AG04449 (cell line): ENCODE measurements around the gene KSR2.
A peak's percentile ranks its signal among the peaks of the same experiment; 100 is the strongest.

Experiments
- CTCF ChIA-PET: fragments of 350-600 bp; formaldehyde crosslinking; extraction: SDS; loops from one replicate; lab custom pipeline; 2021; ENCODE audit warnings: antibody characterized with exemption; lab: Yijun Ruan, JAX
- POLR2A ChIA-PET: fragments of 400-600, 350-600 bp; formaldehyde crosslinking; extraction: SDS; loops from one replicate; lab custom pipeline; 2020; ENCODE audit warnings: antibody characterized with exemption, inconsistent platforms; lab: Yijun Ruan, JAX
- DNase-seq: peaks from one replicate; pipeline ENCODE4 v3.0.0-alpha.2; 2010; ENCODE audit warnings: low read depth, low spot score
- H3K4me3 ChIP-seq: 2 replicates; pipeline ENCODE4 v1.5.1; 2011; ENCODE audit warnings: low read depth, mild to moderate bottlenecking, control low read depth, low read length
- TF ChIP-seq, protein P1 (sequence below): IDR thresholded peaks from one replicate; pipeline ENCODE4 v1.5.1; 2011; ENCODE audit warnings: mild to moderate bottlenecking, moderate library complexity, low read length, control low read depth, inconsistent platforms; ENCODE audit not compliant: insufficient read depth; ENCODE audit errors: missing control alignments

KSR2 gene

DNA sequence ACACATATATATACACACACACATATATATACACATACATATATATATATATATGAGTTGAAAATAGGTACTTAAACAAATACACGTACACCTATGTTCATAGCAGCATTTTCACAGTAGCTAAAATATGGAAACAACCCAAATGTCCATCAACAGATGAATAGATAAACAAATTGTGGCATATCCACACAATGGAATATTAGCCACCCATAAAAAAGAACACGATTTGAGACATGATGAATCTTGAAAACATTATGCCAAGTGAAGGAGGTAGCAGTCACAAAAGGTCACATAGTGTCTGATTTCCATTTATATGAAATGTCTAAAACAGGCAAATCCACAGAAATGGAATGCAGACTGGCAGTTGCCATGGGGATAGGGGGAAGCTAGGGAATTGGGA, 276.3 kb downstream of the KSR2 start:
- ChIA-PET CTCF (no interaction called here), POLR2A (no interaction called here)
- H3K4me3 ChIP-seq = no peak overlapping the region
- no peak for DNase-seq
- TF ChIP-seq, protein P1, sequence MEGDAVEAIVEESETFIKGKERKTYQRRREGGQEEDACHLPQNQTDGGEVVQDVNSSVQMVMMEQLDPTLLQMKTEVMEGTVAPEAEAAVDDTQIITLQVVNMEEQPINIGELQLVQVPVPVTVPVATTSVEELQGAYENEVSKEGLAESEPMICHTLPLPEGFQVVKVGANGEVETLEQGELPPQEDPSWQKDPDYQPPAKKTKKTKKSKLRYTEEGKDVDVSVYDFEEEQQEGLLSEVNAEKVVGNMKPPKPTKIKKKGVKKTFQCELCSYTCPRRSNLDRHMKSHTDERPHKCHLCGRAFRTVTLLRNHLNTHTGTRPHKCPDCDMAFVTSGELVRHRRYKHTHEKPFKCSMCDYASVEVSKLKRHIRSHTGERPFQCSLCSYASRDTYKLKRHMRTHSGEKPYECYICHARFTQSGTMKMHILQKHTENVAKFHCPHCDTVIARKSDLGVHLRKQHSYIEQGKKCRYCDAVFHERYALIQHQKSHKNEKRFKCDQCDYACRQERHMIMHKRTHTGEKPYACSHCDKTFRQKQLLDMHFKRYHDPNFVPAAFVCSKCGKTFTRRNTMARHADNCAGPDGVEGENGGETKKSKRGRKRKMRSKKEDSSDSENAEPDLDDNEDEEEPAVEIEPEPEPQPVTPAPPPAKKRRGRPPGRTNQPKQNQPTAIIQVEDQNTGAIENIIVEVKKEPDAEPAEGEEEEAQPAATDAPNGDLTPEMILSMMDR = no peak

DNA sequence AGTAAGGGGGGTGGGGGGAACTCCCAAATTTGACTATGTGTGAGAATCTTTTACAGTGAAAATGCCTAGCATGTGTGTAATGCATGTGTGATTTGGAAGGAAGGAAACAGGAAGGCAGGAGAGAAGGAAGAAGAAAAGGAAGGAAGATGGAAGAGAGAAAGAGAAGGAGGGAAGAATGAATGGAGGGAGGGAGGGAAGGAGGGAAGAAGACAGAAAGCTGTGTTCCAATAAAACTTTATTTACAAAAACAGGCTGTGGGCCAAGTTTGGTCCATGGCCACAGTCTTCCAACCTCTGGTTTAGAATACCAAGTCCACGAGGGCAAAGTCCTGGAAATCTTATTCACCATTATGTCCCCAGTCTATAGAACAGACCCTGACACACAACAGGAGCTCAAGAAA, 278.9 kb downstream of the KSR2 start:
- CTCF ChIA-PET = interaction anchor here (0.6 kb wide), 1 partner anchor 18 kb away, joined by 3 read pairs; no protein-coding TSS in a partner anchor
- no peak overlapping the region for H3K4me3 ChIP-seq
- DNase-seq = no peak
- POLR2A ChIA-PET = no interaction called here
- TF ChIP-seq, protein P1 = no peak

DNA sequence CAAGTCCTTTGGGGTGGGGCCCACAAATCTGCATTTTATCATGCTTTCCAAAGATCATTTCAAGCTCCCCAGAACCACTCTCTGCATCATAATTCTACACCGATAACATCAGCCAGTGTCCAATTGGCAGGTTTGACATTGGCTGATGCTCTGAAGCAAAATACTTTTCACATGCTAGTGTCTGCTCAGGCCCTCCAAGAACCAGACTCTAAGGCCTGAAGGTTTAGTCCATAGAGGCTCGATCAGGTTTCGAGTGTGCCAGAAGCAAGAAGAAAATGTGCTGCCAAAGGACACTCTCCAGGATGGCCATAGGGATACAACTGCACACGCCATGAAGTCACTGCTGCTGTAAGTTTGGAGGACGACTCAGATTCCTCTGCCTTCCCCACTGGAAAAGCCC, 280.3 kb downstream of the KSR2 start:
- CTCF ChIA-PET = interaction anchor here (0.7 kb wide), 1 partner anchor 16 kb away, joined by 3 read pairs; no protein-coding TSS in a partner anchor

DNA sequence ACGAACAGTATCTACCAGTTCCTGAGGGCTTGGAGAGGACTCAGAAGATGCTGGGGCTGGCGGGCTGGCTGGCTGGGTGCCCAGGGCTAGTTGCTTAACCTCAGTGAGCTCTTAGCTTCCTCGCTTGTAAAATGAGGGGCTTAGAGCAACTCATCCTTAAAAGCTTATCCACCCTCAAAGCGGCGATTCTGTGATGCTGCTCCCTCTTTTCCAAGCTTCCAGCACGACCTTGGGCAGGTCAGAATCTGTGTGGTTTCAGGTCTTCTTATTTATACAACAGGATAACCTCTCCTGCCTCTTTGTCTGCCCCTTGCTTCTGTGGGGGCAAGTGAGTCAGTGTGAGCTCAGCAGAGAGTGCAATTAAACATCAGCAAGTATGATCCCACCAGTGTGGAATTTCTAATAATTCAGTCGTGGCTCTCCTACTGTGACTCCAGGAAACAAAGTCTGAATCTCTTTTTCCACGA, 281.8 kb downstream of the KSR2 start:
- ChIA-PET POLR2A (interaction anchor here (0.6 to 0.7 kb wide), 2 partner anchors 47 to 144 kb away, joined by 4 read pairs; no protein-coding TSS in a partner anchor), CTCF (interaction anchor here (1.5 to 3.8 kb wide), 2 partner anchors 9 to 150 kb away, joined by 3 to 22 read pairs; no protein-coding TSS in a partner anchor)
- peak overlapping the region; percentile 37 for H3K4me3 ChIP-seq
- DNase-seq = peak; percentile 52
- TF ChIP-seq, protein P1 = no peak

More for the DNA sequence above, 280.3 kb downstream of the KSR2 start:
- no peak for DNase-seq
- H3K4me3 ChIP-seq = no peak overlapping the region
- POLR2A ChIA-PET = no interaction called here
- TF ChIP-seq, protein P1 = no peak

DNA sequence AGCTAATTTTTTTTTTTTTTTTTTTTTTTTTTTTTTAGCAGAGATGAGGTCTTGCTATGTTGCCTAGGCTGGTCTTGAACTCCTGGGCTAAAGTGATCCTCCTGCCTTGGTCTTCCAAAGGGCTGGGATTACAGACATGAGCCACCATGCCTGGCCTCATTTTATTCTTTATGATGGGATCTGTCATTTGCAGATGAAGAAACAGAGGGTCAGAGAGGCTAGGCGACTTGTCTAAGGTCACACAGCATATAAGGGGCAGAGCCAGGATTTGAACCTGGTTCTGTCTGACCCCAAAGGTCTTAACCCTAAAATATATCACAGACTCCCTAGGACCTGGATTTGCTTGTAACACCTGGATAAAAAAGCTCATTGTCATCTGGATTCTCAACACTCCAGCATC, 282.6 kb downstream of the KSR2 start:
- ChIA-PET CTCF (interaction anchor here (1.1 to 3.8 kb wide), 5 partner anchors 10 to 151 kb away, joined by 3 to 22 read pairs (median 3); no protein-coding TSS in a partner anchor), POLR2A (interaction anchor here (0.7 to 1.5 kb wide), 3 partner anchors 10 to 145 kb away, joined by 3 to 4 read pairs (median 4); no protein-coding TSS in a partner anchor)
- DNase-seq = no peak
- TF ChIP-seq, protein P1 = no peak
- H3K4me3 ChIP-seq = no peak overlapping the region; the same call in 1 of the 2 replicates

DNA sequence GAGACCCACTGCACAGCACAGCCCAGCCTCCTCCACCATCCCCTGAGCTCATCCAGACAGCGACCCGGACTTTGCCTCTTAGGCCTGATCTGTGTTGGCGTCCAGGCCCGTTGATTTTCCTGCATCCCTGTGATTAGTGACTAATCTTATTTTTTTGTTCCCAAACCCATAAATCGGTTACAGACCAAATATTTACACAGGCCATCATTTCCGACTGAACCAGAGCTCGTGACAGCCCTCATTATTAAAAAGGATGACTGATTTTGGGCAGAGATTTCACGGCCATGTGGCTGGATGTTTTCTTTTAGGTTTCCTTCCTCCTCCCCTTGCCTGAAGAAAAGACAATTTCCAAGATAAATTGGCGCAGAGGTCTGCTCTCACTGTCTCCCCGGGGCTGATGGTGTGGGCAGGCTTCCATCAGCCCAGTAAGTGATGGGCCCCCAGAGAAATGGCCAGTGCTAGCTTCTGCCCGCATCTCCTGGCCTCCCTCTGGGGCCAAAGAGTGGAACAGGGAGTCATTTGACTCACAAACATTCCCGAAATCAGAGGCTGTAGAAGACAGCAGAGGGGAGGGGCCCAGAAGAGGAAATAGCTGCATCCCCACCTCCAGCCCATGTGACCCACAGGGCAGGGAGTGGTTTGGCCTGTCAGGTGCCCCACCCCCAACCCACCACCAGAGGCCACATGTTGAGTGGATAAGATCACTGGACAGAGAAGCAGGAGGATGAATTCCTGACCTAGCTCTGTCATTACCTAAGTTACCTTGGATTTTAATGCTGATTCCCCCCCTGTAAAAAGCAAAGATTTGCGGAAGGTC, 283.5 kb downstream of the KSR2 start:
- DNase-seq = peak; percentile 44
- ChIA-PET POLR2A (interaction anchor here (0.6 to 1.5 kb wide), 5 partner anchors 9 to 153 kb away, joined by 3 to 4 read pairs (median 3); no protein-coding TSS in a partner anchor), CTCF (interaction anchor here (0.7 to 3.8 kb wide), 7 partner anchors 9 to 317 kb away, joined by 3 to 22 read pairs (median 3); no protein-coding TSS in a partner anchor)
- no peak overlapping the region for H3K4me3 ChIP-seq
- TF ChIP-seq, protein P1 = no peak
